Astrocyte of the spinal cord (primary cell): ENCODE results near the gene CANT1.

ENCODE experiments used
- DNase-seq: peaks from one replicate; pipeline ENCODE4 v3.0.0; 2011; ENCODE audit warnings: low read depth, low spot score
- H3K4me3 ChIP-seq: 2 replicates; pipeline ENCODE4 v1.5.1; 2011; ENCODE audit warnings: low read depth, mild to moderate bottlenecking, low read length, moderate library complexity
- CTCF ChIP-seq: IDR thresholded peaks from 2 replicates; pipeline ENCODE4 v1.5.1; 2012; ENCODE audit warnings: low read depth, mild to moderate bottlenecking, low read length, inconsistent platforms
- in situ Hi-C: cut with HindIII; loops from 2 replicates; pipeline ENCODE4 v1.10.0; 2017; ENCODE audit warnings: low sequenced_read_pairs

CANT1 gene

GRCh38 chr17:78993981-78994671, 15.4 kb downstream of the CANT1 start:
- TF ChIP-seq CTCF: no peak
- no peak for DNase-seq
- in situ Hi-C loops: no loop called here
- no peak overlapping the region for H3K4me3 ChIP-seq

- DNase-seq: peak; percentile 47
- H3K4me3 ChIP-seq: no peak overlapping the region
- in situ Hi-C loops: no loop called here
- peak; percentile 79 for TF ChIP-seq CTCF
These were observed 16.2 kb downstream of the CANT1 start for GRCh38 chr17:78993241-78993956.

GRCh38 chr17:78992542-78993212, 16.9 kb downstream of the CANT1 start:
- in situ Hi-C loops: no loop called here
- no peak for DNase-seq
- no peak overlapping the region for H3K4me3 ChIP-seq
- TF ChIP-seq CTCF: no peak

- TF ChIP-seq CTCF: no peak
- no peak for DNase-seq
- in situ Hi-C loops: no loop called here
- no peak overlapping the region for H3K4me3 ChIP-seq
These were observed 17.5 kb downstream of the CANT1 start for GRCh38 chr17:78991906-78992532.

GRCh38 chr17:78991017-78991738, 18.4 kb downstream of the CANT1 start:
- no peak for DNase-seq
- H3K4me3 ChIP-seq: no peak overlapping the region
- TF ChIP-seq CTCF: no peak
- in situ Hi-C loops: no loop called here
